DOHH2 (cell line): Measurements from ENCODE around the gene RIMS1.

Experiments
- H3F3A ChIP-seq: fragments of 200-600 bp; sonication (generic), shearing (Covaris generic); 2 replicates; pipeline ENCODE4 v1.6.0; 2016; ENCODE audit warnings: antibody characterized with exemption, mild to moderate bottlenecking; ENCODE audit not compliant: control insufficient read depth, insufficient read depth
- H3K27ac ChIP-seq: fragments of 200-600 bp; sonication (generic); 2 replicates; pipeline ENCODE4 v1.5.1; 2014; ENCODE audit warnings: low read depth, mild to moderate bottlenecking, low read length, moderate library complexity
- H3K27me3 ChIP-seq: fragments of 200-600 bp; sonication (generic); 2 replicates; pipeline ENCODE4 v1.6.1; 2014; ENCODE audit warnings: mild to moderate bottlenecking, low read length, mixed read lengths; ENCODE audit not compliant: control insufficient read depth
- H3K36me3 ChIP-seq: fragments of 200-600 bp; sonication (generic); 2 replicates; pipeline ENCODE4 v1.6.1; 2014; ENCODE audit warnings: mild to moderate bottlenecking, low read length, moderate library complexity, mixed read lengths; ENCODE audit not compliant: control insufficient read depth
- H3K4me1 ChIP-seq: fragments of 200-600 bp; sonication (generic); 2 replicates; pipeline ENCODE4 v1.6.1; 2014; ENCODE audit warnings: mild to moderate bottlenecking, low read length, mixed read lengths; ENCODE audit not compliant: control insufficient read depth
- H3K4me2 ChIP-seq: fragments of 200-600 bp; sonication (generic); 2 replicates; pipeline ENCODE4 v1.6.0; 2014; ENCODE audit warnings: mild to moderate bottlenecking, low read length, moderate library complexity
- H3K4me3 ChIP-seq: fragments of 200-600 bp; sonication (generic); 2 replicates; pipeline ENCODE4 v1.5.1; 2014; ENCODE audit warnings: mild to moderate bottlenecking, low read length, mixed read lengths
- H3K79me2 ChIP-seq: fragments of 200-600 bp; sonication (generic); 2 replicates; pipeline ENCODE4 v1.6.1; 2014; ENCODE audit warnings: mild to moderate bottlenecking, low read length, mixed read lengths; ENCODE audit not compliant: control insufficient read depth
- H3K9me2 ChIP-seq: fragments of 200-600 bp; sonication (generic); replicated peaks from 2 replicates; pipeline ENCODE4 v1.6.1; 2014; ENCODE audit warnings: mild to moderate bottlenecking, low read length, mixed read lengths; ENCODE audit not compliant: control insufficient read depth
- H3K9me3 ChIP-seq: fragments of 200-600 bp; sonication (generic); 2 replicates; pipeline ENCODE4 v1.6.1; 2014; ENCODE audit warnings: antibody characterized with exemption, low read length, mixed read lengths; ENCODE audit not compliant: control insufficient read depth, insufficient read depth
- H4K20me1 ChIP-seq: fragments of 200-600 bp; sonication (generic); 2 replicates; pipeline ENCODE4 v1.6.0; 2014; ENCODE audit warnings: low read depth, mild to moderate bottlenecking, antibody characterized with exemption, low read length, moderate library complexity; ENCODE audit not compliant: control insufficient read depth, insufficient read depth
- CTCF ChIP-seq: fragments of 200-600 bp; sonication (generic); IDR thresholded peaks from one replicate; pipeline ENCODE4 v1.5.1; 2014; ENCODE audit warnings: antibody characterized with exemption, mild to moderate bottlenecking, low read depth, low read length; ENCODE audit not compliant: poor library complexity, severe bottlenecking
- EZH2phosphoT487 ChIP-seq: fragments of 200-600 bp; sonication (generic); IDR thresholded peaks from 2 replicates; pipeline ENCODE4 v1.6.1; 2017; ENCODE audit warnings: borderline replicate concordance, mild to moderate bottlenecking, antibody characterized with exemption, low read length, moderate library complexity, mixed read lengths

The RIMS1 gene

GRCh38 chr6:72206606-72207005, 320.3 kb downstream of the RIMS1 start:
- Histone ChIP-seq H3F3A (no peaks in the 10 kb centered on the region), H3K27ac (no peak overlapping the region), H3K36me3 (no peaks in the 10 kb centered on the region), H3K27me3 (peaks cover 3% of the 10 kb centered on the region; the same call in 1 of the 2 replicates), H3K79me2 (no peaks in the 10 kb centered on the region), H3K4me2 (no peak overlapping the region), H3K9me2 (no peaks in the 10 kb centered on the region), H3K4me1 (no peaks in the 10 kb centered on the region), H4K20me1 (no peaks in the 10 kb centered on the region), H3K9me3 (no peaks in the 10 kb centered on the region), H3K4me3 (no peak overlapping the region)
- no peak for TF ChIP-seq CTCF
- no peak for TF ChIP-seq EZH2phosphoT487

- TF ChIP-seq CTCF (no peak), EZH2phosphoT487 (no peak)
- no peaks in the 10 kb centered on the region for H3K27me3 ChIP-seq
Measured at GRCh38 chr6:72212686-72213085, 326.3 kb downstream of the RIMS1 start.

GRCh38 chr6:72213654-72214053, 327.3 kb downstream of the RIMS1 start:
- H3K36me3 ChIP-seq: no peaks in the 10 kb centered on the region
- no peaks in the 10 kb centered on the region for H4K20me1 ChIP-seq
- H3K4me3 ChIP-seq: no peak overlapping the region
- TF ChIP-seq CTCF (no peak), EZH2phosphoT487 (no peak)
- H3K79me2 ChIP-seq: no peaks in the 10 kb centered on the region
- H3K27ac ChIP-seq: no peak overlapping the region
- no peaks in the 10 kb centered on the region for H3K4me1 ChIP-seq
- H3K9me3 ChIP-seq: no peaks in the 10 kb centered on the region
- no peaks in the 10 kb centered on the region for H3K9me2 ChIP-seq
- no peaks in the 10 kb centered on the region for H3F3A ChIP-seq
- no peak overlapping the region for H3K4me2 ChIP-seq
- no peaks in the 10 kb centered on the region for H3K27me3 ChIP-seq

More at GRCh38 chr6:72212686-72213085, 326.3 kb downstream of the RIMS1 start:
- Histone ChIP-seq H3K79me2 (no peaks in the 10 kb centered on the region), H3K4me2 (no peak overlapping the region), H3K36me3 (no peaks in the 10 kb centered on the region), H3K9me2 (no peaks in the 10 kb centered on the region), H3F3A (no peaks in the 10 kb centered on the region), H3K4me1 (no peaks in the 10 kb centered on the region), H3K4me3 (no peak overlapping the region), H3K9me3 (no peaks in the 10 kb centered on the region), H3K27ac (no peak overlapping the region), H4K20me1 (no peaks in the 10 kb centered on the region)
